Muscle layer of colon (tissue), 2 donors: ENCODE measurements around the gene CHRDL2.

Source experiments
- H3K27ac ChIP-seq: one replicate; pipeline ENCODE4 v1.7.0; 2013; ENCODE audit warnings: low read depth, mild to moderate bottlenecking, low read length, moderate library complexity
- H3K27me3 ChIP-seq, 2 donors: one replicate each; pipeline ENCODE4 v1.7.0; 2013; ENCODE audit warnings: low read length in 2 of 2, mild to moderate bottlenecking in 2 of 2; ENCODE audit not compliant: insufficient read depth in 2 of 2, control insufficient read depth in 1 of 2
- H3K36me3 ChIP-seq: one replicate; pipeline ENCODE4 v1.7.0; 2013; ENCODE audit warnings: mild to moderate bottlenecking, low read length; ENCODE audit not compliant: insufficient read depth
- H3K4me1 ChIP-seq: one replicate; pipeline ENCODE4 v1.7.0; 2013; ENCODE audit warnings: mild to moderate bottlenecking, low read length; ENCODE audit not compliant: insufficient read depth
- H3K4me3 ChIP-seq, 2 donors: one replicate each; pipeline ENCODE4 v1.7.0; 2013; ENCODE audit warnings: low read length in 2 of 2, low read depth in 1 of 2, mild to moderate bottlenecking in 1 of 2, moderate library complexity in 1 of 2
- H3K9ac ChIP-seq: one replicate; pipeline ENCODE4 v1.7.0; 2013; ENCODE audit warnings: low read length
- H3K9me3 ChIP-seq: one replicate; pipeline ENCODE4 v1.7.0; 2013; ENCODE audit warnings: mild to moderate bottlenecking, low read length
- donor health status: abdominal sarcoma.
- donor health status: Adenocarcinoma of cecum.

Gene CHRDL2

GRCh38 chr11:74682731-74683278 lies 48.4 kb downstream of the CHRDL2 start:
- H3K9me3 ChIP-seq = no peaks in the 10 kb centered on the region
- no peaks in the 10 kb centered on the region for H3K27me3 ChIP-seq
- peak overlapping the region; percentile 41 to 63 for H3K4me3 ChIP-seq
- H3K27ac ChIP-seq = peak overlapping the region; percentile 71
- peaks cover 37% of the 10 kb centered on the region for H3K4me1 ChIP-seq
- H3K9ac ChIP-seq = no peak overlapping the region
- H3K36me3 ChIP-seq = no peaks in the 10 kb centered on the region

GRCh38 chr11:74681686-74682651 lies 49.3 kb downstream of the CHRDL2 start:
- Histone ChIP-seq H3K9me3 (no peaks in the 10 kb centered on the region), H3K4me1 (peaks cover 37% of the 10 kb centered on the region), H3K27me3 (no peaks in the 10 kb centered on the region), H3K27ac (peak overlapping the region; percentile 71), H3K36me3 (no peaks in the 10 kb centered on the region), H3K9ac (no peak overlapping the region), H3K4me3 (no peak overlapping the region)

DNA sequence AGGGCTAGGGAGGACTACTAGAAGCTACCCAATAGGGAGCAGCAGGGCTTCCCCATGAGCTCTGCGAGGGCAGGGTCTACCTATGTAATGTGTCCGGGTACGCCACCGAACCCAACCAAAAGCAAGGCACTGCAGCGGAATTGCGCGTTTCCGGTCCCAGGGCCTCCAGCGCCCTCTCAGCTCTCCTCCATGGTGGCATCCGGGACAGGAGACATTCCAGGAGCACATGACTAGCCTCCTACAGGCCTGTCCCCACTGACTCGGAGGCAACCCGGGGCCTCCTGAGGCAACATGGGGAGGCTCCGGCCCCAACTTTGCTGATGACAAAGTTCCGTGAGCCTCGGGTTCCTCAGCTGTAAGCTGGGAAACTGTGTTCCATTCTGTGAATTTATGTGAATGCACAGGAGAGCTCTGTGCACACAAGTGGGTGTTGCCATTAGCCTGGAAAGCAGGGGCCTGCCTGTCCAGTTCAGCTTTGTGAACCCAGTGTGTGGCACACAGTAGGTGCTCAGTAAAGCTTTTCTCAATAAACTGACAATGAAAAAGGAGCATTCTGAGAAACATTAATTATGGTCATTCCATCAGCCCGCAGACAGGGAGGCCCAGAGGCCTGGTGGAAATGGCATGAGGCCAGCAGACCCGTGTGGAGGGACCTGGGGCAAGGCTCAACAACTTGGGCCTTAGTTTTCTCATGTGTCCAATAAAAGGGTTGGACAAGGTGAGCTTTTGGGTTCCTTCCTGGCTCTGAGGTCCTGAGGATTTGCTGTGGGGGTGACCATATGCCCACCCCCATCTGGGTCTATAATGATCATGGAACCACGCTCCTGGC lies 50.3 kb downstream of the CHRDL2 start:
- Histone ChIP-seq H3K9ac (no peak overlapping the region), H3K9me3 (no peaks in the 10 kb centered on the region), H3K4me1 (peaks cover 37% of the 10 kb centered on the region), H3K36me3 (no peaks in the 10 kb centered on the region), H3K4me3 (no peak overlapping the region), H3K27me3 (no peaks in the 10 kb centered on the region), H3K27ac (peak overlapping the region; percentile 54)

DNA sequence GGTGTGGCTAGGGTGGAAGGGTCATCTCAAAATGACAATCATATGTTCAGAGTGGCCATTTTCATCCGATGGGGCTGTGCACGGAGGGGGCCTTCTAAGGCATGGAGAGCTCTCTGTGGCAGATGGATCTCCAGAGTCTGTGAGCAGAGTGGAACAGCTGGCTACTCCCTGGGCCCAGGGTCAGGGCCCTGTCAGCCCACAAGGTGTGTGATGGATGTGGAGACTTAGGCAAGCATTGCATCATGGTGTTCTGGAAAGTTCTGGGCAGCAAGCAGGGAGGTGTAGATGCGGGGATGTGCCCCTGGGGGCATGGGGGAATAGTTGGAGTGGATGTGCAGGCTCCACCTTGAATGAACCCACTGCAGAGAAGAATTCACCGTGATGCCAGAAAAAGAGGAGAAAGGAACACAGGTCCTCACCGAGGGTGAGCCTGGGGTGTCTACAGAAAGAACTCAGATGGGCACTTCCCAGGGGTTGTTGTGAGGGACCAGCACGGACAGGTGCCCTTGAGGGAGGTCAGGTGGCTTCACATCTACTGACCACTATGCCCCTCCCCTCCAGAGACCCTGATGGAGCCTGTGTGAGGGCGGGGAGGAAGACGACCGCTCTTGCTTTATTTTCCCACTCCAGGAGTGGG lies 51.1 kb downstream of the CHRDL2 start:
- Histone ChIP-seq H3K36me3 (no peaks in the 10 kb centered on the region), H3K27me3 (no peaks in the 10 kb centered on the region), H3K27ac (no peak overlapping the region), H3K9me3 (no peaks in the 10 kb centered on the region), H3K4me1 (peaks cover 37% of the 10 kb centered on the region), H3K9ac (no peak overlapping the region), H3K4me3 (no peak overlapping the region)

DNA sequence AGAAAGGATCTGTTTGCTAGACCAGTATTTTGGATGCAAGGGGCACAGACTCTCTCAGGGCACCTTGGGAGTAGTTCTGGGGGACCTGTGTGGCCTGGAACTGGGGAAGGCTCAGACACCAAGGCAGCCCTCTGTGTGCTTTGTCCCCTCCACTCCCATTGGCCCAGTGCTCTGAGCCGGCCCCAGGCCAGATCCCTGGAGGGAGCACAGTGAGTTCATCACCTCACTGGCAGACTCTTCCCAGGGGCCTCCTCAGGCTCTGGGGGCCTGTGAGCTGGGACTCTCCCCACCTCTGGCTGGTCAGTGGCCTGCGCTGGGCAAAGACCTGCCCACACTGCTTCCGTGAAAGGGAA lies 51.7 kb downstream of the CHRDL2 start:
- no peak overlapping the region for H3K9ac ChIP-seq
- H3K9me3 ChIP-seq = no peaks in the 10 kb centered on the region
- no peak overlapping the region for H3K4me3 ChIP-seq
- no peak overlapping the region for H3K27ac ChIP-seq
- H3K4me1 ChIP-seq = peaks cover 35% of the 10 kb centered on the region
- no peaks in the 10 kb centered on the region for H3K27me3 ChIP-seq
- no peaks in the 10 kb centered on the region for H3K36me3 ChIP-seq

GRCh38 chr11:74678591-74679512 lies 52.4 kb downstream of the CHRDL2 start:
- no peak overlapping the region for H3K9ac ChIP-seq
- H3K27me3 ChIP-seq = no peaks in the 10 kb centered on the region
- H3K4me3 ChIP-seq = no peak overlapping the region
- H3K9me3 ChIP-seq = no peaks in the 10 kb centered on the region
- H3K27ac ChIP-seq = no peak overlapping the region
- H3K36me3 ChIP-seq = no peaks in the 10 kb centered on the region
- peaks cover 30% of the 10 kb centered on the region for H3K4me1 ChIP-seq

- no peaks in the 10 kb centered on the region for H3K9me3 ChIP-seq
- H3K36me3 ChIP-seq = no peaks in the 10 kb centered on the region
- H3K4me3 ChIP-seq = no peak overlapping the region
- H3K4me1 ChIP-seq = peaks cover 34% of the 10 kb centered on the region
- no peak overlapping the region for H3K9ac ChIP-seq
- H3K27ac ChIP-seq = no peak overlapping the region
- no peaks in the 10 kb centered on the region for H3K27me3 ChIP-seq
These were observed 53.2 kb downstream of the CHRDL2 start for GRCh38 chr11:74678041-74678440.

GRCh38 chr11:74677131-74677530 lies 54.1 kb downstream of the CHRDL2 start:
- Histone ChIP-seq H3K27ac (no peak overlapping the region), H3K9me3 (no peaks in the 10 kb centered on the region), H3K27me3 (no peaks in the 10 kb centered on the region), H3K4me1 (peaks cover 34% of the 10 kb centered on the region), H3K36me3 (no peaks in the 10 kb centered on the region), H3K4me3 (no peak overlapping the region), H3K9ac (no peak overlapping the region)

DNA sequence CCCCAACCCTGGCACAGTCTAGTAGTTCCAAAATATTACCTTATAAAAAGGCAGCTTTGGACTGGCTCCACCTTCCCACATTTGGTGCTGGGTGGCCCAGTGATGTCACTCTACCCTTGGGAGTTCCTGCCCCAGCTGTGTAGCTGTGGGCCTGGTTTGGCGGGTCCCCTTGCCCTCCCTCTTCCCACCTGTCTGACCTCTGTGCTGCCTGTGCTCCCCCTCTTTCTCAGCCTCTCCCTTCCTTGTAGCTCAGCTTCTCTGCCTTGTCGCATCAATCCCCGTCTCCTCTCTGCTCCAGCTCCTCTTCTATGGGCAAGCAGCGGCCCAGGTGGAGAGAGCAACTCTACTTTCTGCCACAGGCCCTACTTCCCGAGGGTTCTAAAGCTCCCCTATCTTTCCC lies 54.6 kb downstream of the CHRDL2 start:
- Histone ChIP-seq H3K36me3 (no peaks in the 10 kb centered on the region), H3K4me3 (no peak overlapping the region), H3K9ac (no peak overlapping the region), H3K9me3 (no peaks in the 10 kb centered on the region), H3K4me1 (peaks cover 34% of the 10 kb centered on the region), H3K27ac (no peak overlapping the region), H3K27me3 (no peaks in the 10 kb centered on the region)

GRCh38 chr11:74675761-74676160 lies 55.5 kb downstream of the CHRDL2 start:
- no peak overlapping the region for H3K9ac ChIP-seq
- no peaks in the 10 kb centered on the region for H3K27me3 ChIP-seq
- H3K36me3 ChIP-seq = no peaks in the 10 kb centered on the region
- H3K4me1 ChIP-seq = peaks cover 27% of the 10 kb centered on the region
- no peak overlapping the region for H3K27ac ChIP-seq
- H3K4me3 ChIP-seq = no peak overlapping the region
- H3K9me3 ChIP-seq = no peaks in the 10 kb centered on the region
